TTC549 (cell line): Measurements from ENCODE around the gene CDH13.

Source experiments
- FAIRE-seq: peaks from 2 replicates; lab custom pipeline; 2012; peaks lifted over from hg19 to GRCh38; lab: Jason Lieb, UNC

CDH13 gene

GRCh38 chr16:83624429-83625120, 997.8 kb downstream of the CDH13 start:
- no peak for FAIRE-seq

GRCh38 chr16:83626204-83626603, 999.4 kb downstream of the CDH13 start:
- no peak for FAIRE-seq

GRCh38 chr16:83626676-83627075, 999.9 kb downstream of the CDH13 start:
- no peak for FAIRE-seq

- no peak for FAIRE-seq
These were observed 1001.2 kb downstream of the CDH13 start for GRCh38 chr16:83627996-83628395.

GRCh38 chr16:83629426-83629825, 1002.7 kb downstream of the CDH13 start:
- FAIRE-seq = no peak

- FAIRE-seq = no peak
These were observed 1003.1 kb downstream of the CDH13 start for GRCh38 chr16:83629836-83630235.

GRCh38 chr16:83630979-83631378, 1004.2 kb downstream of the CDH13 start:
- FAIRE-seq = no peak

GRCh38 chr16:83633286-83633685, 1006.5 kb downstream of the CDH13 start:
- no peak for FAIRE-seq

GRCh38 chr16:83648347-83648746, 1021.6 kb downstream of the CDH13 start:
- FAIRE-seq = no peak

- no peak for FAIRE-seq
These were observed 1025.1 kb downstream of the CDH13 start for GRCh38 chr16:83651871-83652270.

GRCh38 chr16:83652943-83653342, 1026.2 kb downstream of the CDH13 start:
- FAIRE-seq = no peak

GRCh38 chr16:83653785-83654184, 1027.0 kb downstream of the CDH13 start:
- FAIRE-seq = no peak

- FAIRE-seq = no peak
These were observed 1033.5 kb downstream of the CDH13 start for GRCh38 chr16:83660282-83660681.

GRCh38 chr16:83661656-83662055, 1034.9 kb downstream of the CDH13 start:
- FAIRE-seq = no peak

GRCh38 chr16:83666449-83666848, 1039.7 kb downstream of the CDH13 start:
- no peak for FAIRE-seq

GRCh38 chr16:83669456-83669855, 1042.7 kb downstream of the CDH13 start:
- no peak for FAIRE-seq

- no peak for FAIRE-seq
These were observed 1048.3 kb downstream of the CDH13 start for GRCh38 chr16:83674931-83675535.

GRCh38 chr16:83676086-83676485, 1049.3 kb downstream of the CDH13 start:
- FAIRE-seq = no peak

- no peak for FAIRE-seq
These were observed 1054.2 kb downstream of the CDH13 start for GRCh38 chr16:83680980-83681379.

- no peak for FAIRE-seq
These were observed 1054.7 kb downstream of the CDH13 start for GRCh38 chr16:83681381-83681956.

- no peak for FAIRE-seq
These were observed 1055.5 kb downstream of the CDH13 start for GRCh38 chr16:83682116-83682867.

GRCh38 chr16:83682868-83683235, 1056.1 kb downstream of the CDH13 start:
- no peak for FAIRE-seq

- no peak for FAIRE-seq
These were observed 1058.9 kb downstream of the CDH13 start for GRCh38 chr16:83685615-83686165.
